GM19463 (cell line): ENCODE measurements around the gene SUGCT.
"Not testable (repeated sequence)": the region's sequence is repeated elsewhere in the genome, so short reads cannot be mapped to it uniquely, and the experiment has no call there.

Experiments
- ATAC-seq: cut with Tn5 transposase; IDR thresholded peaks from one replicate; pipeline ENCODE4 v1.9.1; 2021; ENCODE audit warnings: mild to moderate bottlenecking, moderate library complexity; ENCODE audit not compliant: unreplicated experiment

SUGCT gene

GRCh38 chr7:40602351-40602750, 467.5 kb downstream of the SUGCT start:
- ATAC-seq = not testable (repeated sequence)

- peak; percentile 84 for ATAC-seq
These were observed 470.0 kb downstream of the SUGCT start for GRCh38 chr7:40604601-40605438.

GRCh38 chr7:40608321-40609075, 473.7 kb downstream of the SUGCT start:
- no peak for ATAC-seq

- no peak for ATAC-seq
These were observed 475.7 kb downstream of the SUGCT start for GRCh38 chr7:40610461-40610860.

- ATAC-seq = no peak
These were observed 476.5 kb downstream of the SUGCT start for GRCh38 chr7:40611095-40611871.

GRCh38 chr7:40612298-40612697, 477.5 kb downstream of the SUGCT start:
- no peak for ATAC-seq

GRCh38 chr7:40619647-40620046, 484.8 kb downstream of the SUGCT start:
- no peak for ATAC-seq

- no peak for ATAC-seq
These were observed 486.8 kb downstream of the SUGCT start for GRCh38 chr7:40621592-40621998.

- ATAC-seq = no peak
These were observed 488.2 kb downstream of the SUGCT start for GRCh38 chr7:40622941-40623501.

GRCh38 chr7:40623863-40624262, 489.1 kb downstream of the SUGCT start:
- ATAC-seq = no peak

GRCh38 chr7:40627361-40627760, 492.6 kb downstream of the SUGCT start:
- ATAC-seq = not testable (repeated sequence)

- no peak for ATAC-seq
These were observed 495.1 kb downstream of the SUGCT start for GRCh38 chr7:40629891-40630290.

- no peak for ATAC-seq
These were observed 499.3 kb downstream of the SUGCT start for GRCh38 chr7:40634118-40634517.

GRCh38 chr7:40638545-40639320, 503.9 kb downstream of the SUGCT start:
- no peak for ATAC-seq

- no peak for ATAC-seq
These were observed 505.8 kb downstream of the SUGCT start for GRCh38 chr7:40640566-40640965.

GRCh38 chr7:40641701-40642100, 506.9 kb downstream of the SUGCT start:
- no peak for ATAC-seq

- no peak for ATAC-seq
These were observed 508.9 kb downstream of the SUGCT start for GRCh38 chr7:40643664-40644063.

GRCh38 chr7:40644454-40645188, 509.8 kb downstream of the SUGCT start:
- ATAC-seq = no peak

- no peak for ATAC-seq
These were observed 510.4 kb downstream of the SUGCT start for GRCh38 chr7:40645197-40645596.

- no peak for ATAC-seq
These were observed 511.9 kb downstream of the SUGCT start for GRCh38 chr7:40646717-40647116.
